H9 (cell line): ENCODE results near the gene WDR55. TPM values are rescaled to one million over a fixed set of nuclear protein-coding genes. Genes with fewer than 3 reads are reported as not detected.

Experiments used
- DNase-seq: peaks from one replicate; pipeline ENCODE4 v3.0.0-alpha.2; 2017
- H2AFZ ChIP-seq: one replicate; pipeline ENCODE4 v1.6.1; 2013; ENCODE audit warnings: mild to moderate bottlenecking, low read length, control low read depth, moderate library complexity
- H2AK5ac ChIP-seq: 2 replicates; pipeline ENCODE4 v1.6.1; 2013; ENCODE audit warnings: low read length, control low read depth, mixed read lengths; ENCODE audit not compliant: insufficient read length
- H2BK120ac ChIP-seq: one replicate; pipeline ENCODE4 v1.6.1; 2013; ENCODE audit warnings: low read depth, mild to moderate bottlenecking, low read length, control low read depth, inconsistent platforms; ENCODE audit not compliant: poor library complexity, severe bottlenecking
- H2BK12ac ChIP-seq: 2 replicates; pipeline ENCODE4 v1.6.1; 2013; ENCODE audit warnings: low read length, control low read depth, mixed read lengths, low read depth; ENCODE audit not compliant: insufficient read length
- H2BK15ac ChIP-seq: 2 replicates; pipeline ENCODE4 v1.6.1; 2013; ENCODE audit warnings: low read depth, low read length, control low read depth
- H2BK20ac ChIP-seq: one replicate; pipeline ENCODE4 v1.6.1; 2013; ENCODE audit warnings: low read depth, mild to moderate bottlenecking, low read length, control low read depth, inconsistent platforms; ENCODE audit not compliant: poor library complexity, severe bottlenecking
- H2BK5ac ChIP-seq: 2 replicates; pipeline ENCODE4 v1.6.1; 2013; ENCODE audit warnings: low read length, control low read depth, mixed read lengths; ENCODE audit not compliant: insufficient read length
- H3K14ac ChIP-seq: 2 replicates; pipeline ENCODE4 v1.6.1; 2013; ENCODE audit warnings: low read length, control low read depth; ENCODE audit not compliant: insufficient read depth
- H3K18ac ChIP-seq: 2 replicates; pipeline ENCODE4 v1.6.1; 2013; ENCODE audit warnings: low read depth, mild to moderate bottlenecking, mixed read lengths, low read length, control low read depth; ENCODE audit not compliant: insufficient read length
- H3K23ac ChIP-seq: 2 replicates; pipeline ENCODE4 v1.6.1; 2013; ENCODE audit warnings: low read length, control low read depth, mixed read lengths, low read depth; ENCODE audit not compliant: insufficient read length
- H3K23me2 ChIP-seq: 2 replicates; pipeline ENCODE4 v1.6.1; 2013; ENCODE audit warnings: low read depth, mild to moderate bottlenecking, mixed read lengths, low read length, control low read depth; ENCODE audit not compliant: insufficient read length, poor library complexity, severe bottlenecking
- H3K27ac ChIP-seq: 2 replicates; pipeline ENCODE4 v1.5.1; 2013; ENCODE audit warnings: low read length, control low read depth, mixed read lengths, low read depth; ENCODE audit not compliant: insufficient read length
- H3K27me3 ChIP-seq: 2 replicates; pipeline ENCODE4 v1.6.1; 2013; ENCODE audit warnings: low read length, control low read depth, inconsistent platforms; ENCODE audit not compliant: insufficient read depth
- H3K4ac ChIP-seq: 2 replicates; pipeline ENCODE4 v1.6.1; 2013; ENCODE audit warnings: low read depth, mild to moderate bottlenecking, control low read depth, inconsistent platforms, low read length, moderate library complexity
- H3K4me1 ChIP-seq: 2 replicates; pipeline ENCODE4 v1.6.1; 2013; ENCODE audit warnings: low read length, control low read depth, inconsistent platforms; ENCODE audit not compliant: insufficient read depth
- H3K4me2 ChIP-seq: 2 replicates; pipeline ENCODE4 v1.6.1; 2013; ENCODE audit warnings: low read length, control low read depth, mixed read lengths; ENCODE audit not compliant: insufficient read length, insufficient read depth
- H3K56ac ChIP-seq: 2 replicates; pipeline ENCODE4 v1.6.1; 2013; ENCODE audit warnings: low read depth, mild to moderate bottlenecking, mixed read lengths, low read length, control low read depth; ENCODE audit not compliant: insufficient read length
- H3K79me1 ChIP-seq: 2 replicates; pipeline ENCODE4 v1.6.1; 2013; ENCODE audit warnings: low read depth, mild to moderate bottlenecking, moderate library complexity, low read length, control low read depth, inconsistent platforms; ENCODE audit not compliant: insufficient read depth, poor library complexity, severe bottlenecking
- H3K79me2 ChIP-seq: 2 replicates; pipeline ENCODE4 v1.6.1; 2013; ENCODE audit warnings: low read length, control low read depth, inconsistent platforms; ENCODE audit not compliant: insufficient read depth
- H3K9ac ChIP-seq: 2 replicates; pipeline ENCODE4 v1.6.1; 2013; ENCODE audit warnings: low read length, control low read depth, mixed read lengths; ENCODE audit not compliant: insufficient read length; ENCODE audit errors: extremely low read depth
- H3K9me3 ChIP-seq: one replicate; pipeline ENCODE4 v1.6.1; 2013; ENCODE audit warnings: low read depth, low read length, inconsistent platforms; ENCODE audit not compliant: control insufficient read depth
- H3T11ph ChIP-seq: one replicate; pipeline ENCODE4 v1.6.1; 2013; ENCODE audit warnings: mild to moderate bottlenecking, low read length, control low read depth, inconsistent platforms
- H4K20me1 ChIP-seq: one replicate; pipeline ENCODE4 v1.6.1; 2013; ENCODE audit not compliant: control insufficient read depth, insufficient read length, insufficient read depth
- H4K5ac ChIP-seq: 2 replicates; pipeline ENCODE4 v1.6.1; 2013; ENCODE audit warnings: low read depth, mild to moderate bottlenecking, mixed read lengths, low read length, control low read depth; ENCODE audit not compliant: insufficient read length
- H4K8ac ChIP-seq: replicated peaks from 2 replicates; pipeline ENCODE4 v1.6.1; 2013; ENCODE audit warnings: low read length, control low read depth, mixed read lengths, low read depth; ENCODE audit not compliant: insufficient read length
- H4K91ac ChIP-seq: 2 replicates; pipeline ENCODE4 v1.6.1; 2013; ENCODE audit warnings: low read depth, mild to moderate bottlenecking, moderate library complexity, mixed read lengths, low read length, control low read depth; ENCODE audit not compliant: insufficient read length
- H3K27ac Mint-ChIP-seq, 3 experiments: 2 replicates in 2 of 3; 3 replicates in 1 of 3; pipeline ENCODE4 v1.8.0; 2020 to 2021; ENCODE audit warnings: mixed read lengths in 3 of 3, mild to moderate bottlenecking in 1 of 3, moderate library complexity in 1 of 3
- H3K27me3 Mint-ChIP-seq: 2 replicates; pipeline ENCODE4 v1.8.0; 2021; ENCODE audit warnings: low read depth, mild to moderate bottlenecking, moderate library complexity, mixed read lengths
- H3K36me3 Mint-ChIP-seq, 3 experiments: 2 replicates in 2 of 3; 3 replicates in 1 of 3; pipeline ENCODE4 v1.8.0; 2020 to 2021; ENCODE audit warnings: low read depth in 3 of 3, mixed read lengths in 3 of 3; ENCODE audit not compliant: insufficient read depth in 1 of 3
- H3K4me1 Mint-ChIP-seq, 2 experiments: 2 replicates each; pipeline ENCODE4 v1.8.0; 2020; ENCODE audit warnings: mixed read lengths in 2 of 2
- H3K4me3 Mint-ChIP-seq, 2 experiments: 2 replicates in 1 of 2; 3 replicates in 1 of 2; pipeline ENCODE4 v1.8.0; 2020 to 2021; ENCODE audit warnings: mild to moderate bottlenecking in 2 of 2, mixed read lengths in 2 of 2, moderate library complexity in 1 of 2
- H3K9me3 Mint-ChIP-seq, 2 experiments: 2 replicates in 1 of 2; 3 replicates in 1 of 2; pipeline ENCODE4 v1.8.0; 2020; ENCODE audit warnings: mild to moderate bottlenecking in 2 of 2, mixed read lengths in 2 of 2, moderate library complexity in 1 of 2
- WGBS: extraction: QIAGEN DNeasy Blood & Tissue Kit; methylation state at CpG from one replicate; pipeline ENCODE4 v1.1.7; 2013; ENCODE audit warnings: missing lambda C conversion rate, low lambda C conversion rate, mixed read lengths; ENCODE audit not compliant: insufficient read length; ENCODE audit errors: extremely low coverage; 5-methylcytosine and 5-hydroxymethylcytosine counted together
- total RNA-seq: library from RNA; stranded (reverse); gene quantifications from 2 replicates; pipeline ENCODE4 v1.2.1, GENCODE V29; 2021
- TF ChIP-seq, protein P1 (sequence below): fragments of 200-600 bp; sonication (generic); conservative IDR thresholded peaks from 3 replicates; pipeline ENCODE4 v1.8.0; 2021; ENCODE audit warnings: antibody characterized with exemption, mild to moderate bottlenecking

The WDR55 gene
- total RNA-seq, 1 experiment from 2014 or later, result 24.7 TPM

DNA sequence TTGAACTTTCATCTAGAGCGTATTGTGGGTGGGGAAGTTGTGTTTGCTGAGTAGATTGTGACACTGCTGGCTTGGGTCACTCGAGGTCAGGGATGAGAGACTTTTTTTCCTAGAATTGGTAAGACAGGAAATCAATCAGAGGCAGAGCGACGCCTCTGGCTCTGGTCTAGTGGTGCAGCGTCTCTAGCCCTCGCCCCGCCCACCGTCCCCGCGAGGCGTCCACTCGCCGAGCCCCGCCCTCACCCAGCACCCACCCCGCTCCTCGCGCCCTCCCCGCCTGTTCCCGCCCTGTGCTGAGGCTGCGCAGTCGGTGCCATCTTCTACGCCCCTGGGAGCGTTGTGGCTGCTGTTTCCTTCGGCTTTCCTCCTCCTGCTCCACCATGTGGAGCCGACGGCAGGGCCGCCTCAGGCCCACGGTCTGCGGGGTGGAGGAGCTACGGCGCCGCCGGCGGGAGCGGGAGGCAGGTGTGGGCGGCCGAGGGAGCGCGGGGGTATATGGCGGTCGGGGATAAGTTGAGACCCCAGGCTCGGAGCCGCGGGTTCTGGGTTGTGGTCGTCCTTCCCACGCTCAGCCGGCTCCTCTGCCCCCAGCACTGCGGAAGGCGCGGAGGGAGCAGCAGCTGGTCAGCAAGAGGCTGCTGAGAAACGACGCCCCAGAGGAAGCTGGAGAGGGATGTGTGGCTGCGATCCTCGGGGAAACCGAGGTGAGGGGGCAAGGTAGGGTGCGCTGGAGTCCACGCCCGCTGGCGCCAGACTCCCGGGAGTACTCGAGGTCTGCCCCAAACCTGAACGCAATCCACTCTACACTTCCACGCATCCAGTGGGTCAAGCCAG is 25.3 kb upstream of the WDR55 start, which contains the start of gene TMCO6:
TSS of gene TMCO6 (plus strand) at position 304 of the 834 bp plus-strand sequence. CDS start at position 381, 77 bp downstream.
- Mint-ChIP-seq H3K27me3 (peaks cover 2% of the 10 kb centered on the region; the same call in 1 of the 2 replicates), H3K36me3 (peaks cover 19 to 38% (median 36%) of the 10 kb centered on the region in 3 experiments), H3K4me3 (peak within 1 kb of the TSS; percentile 88 to 92), H3K9me3 (peaks cover 0 to 4% of the 10 kb centered on the region in 2 experiments; a peak in 3 of 5 replicates), H3K4me1 (peaks cover 19 to 26% of the 10 kb centered on the region in 2 experiments), H3K27ac (peak within 1 kb of the TSS; percentile 17 to 95 (median 64); a peak in 6 of 7 replicates)
- H3K79me2 ChIP-seq, result no peaks in the 10 kb centered on the region
- H2AFZ ChIP-seq, result peak within 1 kb of the TSS; percentile 2
- H3K27me3 ChIP-seq, result no peaks in the 10 kb centered on the region
- H2BK5ac ChIP-seq, result no peak within 1 kb of the TSS
- no peak within 1 kb of the TSS for H3K4ac ChIP-seq
- no peaks in the 10 kb centered on the region for H3K79me1 ChIP-seq
- H2BK20ac ChIP-seq, result no peak within 1 kb of the TSS
- no peak within 1 kb of the TSS for H3K27ac ChIP-seq
- peak; percentile 96 for DNase-seq
- no peak within 1 kb of the TSS for H2BK12ac ChIP-seq
- H3K23ac ChIP-seq, result no peak within 1 kb of the TSS
- no peak within 1 kb of the TSS for H4K5ac ChIP-seq
- H3K9me3 ChIP-seq, result no peaks in the 10 kb centered on the region
- peak within 1 kb of the TSS; percentile 71 for H3K9ac ChIP-seq
- WGBS, result no CpG with 5 or more reads among the region's 63 CpGs
- TF ChIP-seq, protein P1, sequence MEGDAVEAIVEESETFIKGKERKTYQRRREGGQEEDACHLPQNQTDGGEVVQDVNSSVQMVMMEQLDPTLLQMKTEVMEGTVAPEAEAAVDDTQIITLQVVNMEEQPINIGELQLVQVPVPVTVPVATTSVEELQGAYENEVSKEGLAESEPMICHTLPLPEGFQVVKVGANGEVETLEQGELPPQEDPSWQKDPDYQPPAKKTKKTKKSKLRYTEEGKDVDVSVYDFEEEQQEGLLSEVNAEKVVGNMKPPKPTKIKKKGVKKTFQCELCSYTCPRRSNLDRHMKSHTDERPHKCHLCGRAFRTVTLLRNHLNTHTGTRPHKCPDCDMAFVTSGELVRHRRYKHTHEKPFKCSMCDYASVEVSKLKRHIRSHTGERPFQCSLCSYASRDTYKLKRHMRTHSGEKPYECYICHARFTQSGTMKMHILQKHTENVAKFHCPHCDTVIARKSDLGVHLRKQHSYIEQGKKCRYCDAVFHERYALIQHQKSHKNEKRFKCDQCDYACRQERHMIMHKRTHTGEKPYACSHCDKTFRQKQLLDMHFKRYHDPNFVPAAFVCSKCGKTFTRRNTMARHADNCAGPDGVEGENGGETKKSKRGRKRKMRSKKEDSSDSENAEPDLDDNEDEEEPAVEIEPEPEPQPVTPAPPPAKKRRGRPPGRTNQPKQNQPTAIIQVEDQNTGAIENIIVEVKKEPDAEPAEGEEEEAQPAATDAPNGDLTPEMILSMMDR, result peak; percentile 71
- no peak within 1 kb of the TSS for H3K18ac ChIP-seq
- no peak within 1 kb of the TSS for H2AK5ac ChIP-seq
- no peak within 1 kb of the TSS for H2BK15ac ChIP-seq
- H4K8ac ChIP-seq, result no peak within 1 kb of the TSS
- H3K4me2 ChIP-seq, result peak within 1 kb of the TSS; percentile 88
- no peak within 1 kb of the TSS for H2BK120ac ChIP-seq
- H4K91ac ChIP-seq, result no peak within 1 kb of the TSS
- no peak within 1 kb of the TSS for H3K56ac ChIP-seq
- no peaks in the 10 kb centered on the region for H3K4me1 ChIP-seq
- peak within 1 kb of the TSS; percentile 64; the same call in 1 of the 2 replicates for H3K14ac ChIP-seq
- peaks cover 6% of the 10 kb centered on the region for H3K23me2 ChIP-seq
- H3T11ph ChIP-seq, result no peak within 1 kb of the TSS
- H4K20me1 ChIP-seq, result no peaks in the 10 kb centered on the region
